Ovary (tissue), 9 donors: ENCODE data around the gene NOL6. TPM values are rescaled to one million over a fixed set of nuclear protein-coding genes. Genes with fewer than 3 reads are reported as not detected.

ENCODE experiments used
- DNase-seq, 5 donors: peaks; one replicate each; pipeline ENCODE4 v3.0.0-alpha.2; 2019 to 2020
- H3K27ac ChIP-seq, 2 donors: fragments of 200-600 bp; one replicate each; pipeline versions ENCODE4 v1.5.1 to v1.8.0; 2019 to 2022
- H3K27me3 ChIP-seq: fragments of 200-600 bp; one replicate; pipeline ENCODE4 v1.8.0; 2022
- H3K36me3 ChIP-seq: fragments of 200-600 bp; sonication (generic); one replicate; pipeline ENCODE4 v1.5.1; 2019
- H3K4me1 ChIP-seq: one replicate; pipeline ENCODE4 v1.8.1; 2013; ENCODE audit warnings: mild to moderate bottlenecking, moderate library complexity; ENCODE audit not compliant: insufficient read depth
- H3K4me3 ChIP-seq: fragments of 200-600 bp; sonication (generic); one replicate; pipeline ENCODE4 v1.5.1; 2017
- H3K9me3 ChIP-seq, 2 donors: fragments of 200-600 bp in 1 of 2; sonication (generic) in 1 of 2; one replicate each; pipeline versions ENCODE4 v1.5.1 to v1.8.1; 2013 to 2019; ENCODE audit warnings: mild to moderate bottlenecking in 1 of 2, moderate library complexity in 1 of 2
- CTCF ChIP-seq, 3 donors: fragments of 450-650 bp in 2 of 3; fragments of 200-600 bp in 1 of 3; IDR thresholded peaks; one replicate each; pipeline versions ENCODE4 v1.5.1 to v1.8.0; 2016 to 2022; ENCODE audit warnings: antibody characterized with exemption in 3 of 3, mild to moderate bottlenecking in 1 of 3
- EP300 ChIP-seq: sonication (generic); formaldehyde crosslinking; IDR thresholded peaks from one replicate; pipeline ENCODE4 v1.6.1; 2017; ENCODE audit warnings: antibody characterized with exemption
- POLR2A ChIP-seq: fragments of 450-650 bp; IDR thresholded peaks from one replicate; pipeline ENCODE4 v1.6.1; 2017; ENCODE audit warnings: antibody characterized with exemption, mild to moderate bottlenecking, moderate library complexity
- WGBS, 3 donors: extraction: QIAGEN DNeasy Blood & Tissue Kit in 1 of 3; methylation state at CpG; one replicate each; pipeline versions ENCODE4 v1.1.5 to v1.1.7; 2013 to 2017; 5-methylcytosine and 5-hydroxymethylcytosine counted together
- intact Hi-C, 4 donors: fragments of 100-400 bp; cut with DNase I; formaldehyde crosslinking; loops; one replicate each; pipeline versions ENCODE4 v1.11.0 to v1.15.1; 2022 to 2023
- polyA plus RNA-seq, 2 donors: library from polyadenylated mRNA; stranded (reverse); fragments of 200-250 nt in 1 of 2; fragments of 350-450 nt in 1 of 2; fragmentation: Illumina TruSeq in 1 of 2; extraction: RNeasy Lipid Tissue Mini Kit (QIAGEN cat#74804) in 1 of 2; gene quantifications; one replicate each; pipeline ENCODE4 v1.2.3, GENCODE V29; 2013 to 2014
- total RNA-seq, 7 donors: library from RNA; depleted of rRNA in 2 of 7; stranded (reverse); fragments of >200 nt in 2 of 7; fragmentation: NEBNext Ultra II Directional in 3 of 7; extraction: Animal tissue kit (Norgen Biotek cat#: 25700) in 3 of 7; gene quantifications; one replicate each; pipeline versions ENCODE4 v1.1.0 to v1.2.4, GENCODE V29; 2016 to 2023
- donor health status: DM: no; HTN: no; CAD: no; lungs with moderate emphysema.
- donor health status: DM: no; HTN: no; CAD: no.
- donor health status: Bipolar disorder and iron deficiency.
- donor health status: DM: yes; HTN: yes; CAD: no.
- donor health status: DM: no; HTN: no; CAD: no.
- donor health status: DM: yes; HTN: yes; CAD: no.

NOL6 gene
- total and polyA plus RNA-seq, 9 donors = 11.7 to 50.5 (median 25.0) TPM

DNA sequence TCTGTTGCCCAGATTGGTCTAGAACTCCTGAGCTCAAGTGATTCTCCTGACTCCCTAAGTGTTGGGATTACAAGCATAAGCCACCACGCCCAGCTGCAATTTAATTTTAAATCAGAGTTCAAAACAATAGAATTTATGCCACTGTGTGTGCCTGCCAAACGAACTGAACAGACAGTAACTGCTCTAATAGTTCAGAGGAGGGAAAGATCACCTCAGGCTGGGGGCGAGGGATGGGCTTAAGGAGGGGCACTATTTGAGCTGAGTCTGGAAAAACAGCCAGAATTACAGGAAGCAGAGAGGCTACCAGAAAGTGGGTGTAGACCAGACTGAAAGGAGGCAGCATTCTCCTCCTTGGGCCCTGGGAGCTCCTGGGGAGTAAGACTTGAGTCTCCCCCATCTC lies 12.2 kb downstream of the NOL6 start:
- no peak for DNase-seq
- Histone ChIP-seq H3K4me1 (no peaks in the 10 kb centered on the region), H3K9me3 (no peaks in the 10 kb centered on the region), H3K27me3 (no peaks in the 10 kb centered on the region), H3K4me3 (no peak overlapping the region), H3K36me3 (no peaks in the 10 kb centered on the region), H3K27ac (no peak overlapping the region)
- TF ChIP-seq EP300 = no peak
- TF ChIP-seq CTCF (IDR thresholded peaks at IDR 0.05) = no peak
- no peak for TF ChIP-seq POLR2A
- intact Hi-C loops = loop anchor here in 1 of 4 donors (10.0 kb wide), 2 partner anchors 87 to 177 kb away; no protein-coding TSS in a partner anchor
- 51 to 61% (median 56%) methylated on average over 3 of the region's 3 CpGs for WGBS, 3 donors

DNA sequence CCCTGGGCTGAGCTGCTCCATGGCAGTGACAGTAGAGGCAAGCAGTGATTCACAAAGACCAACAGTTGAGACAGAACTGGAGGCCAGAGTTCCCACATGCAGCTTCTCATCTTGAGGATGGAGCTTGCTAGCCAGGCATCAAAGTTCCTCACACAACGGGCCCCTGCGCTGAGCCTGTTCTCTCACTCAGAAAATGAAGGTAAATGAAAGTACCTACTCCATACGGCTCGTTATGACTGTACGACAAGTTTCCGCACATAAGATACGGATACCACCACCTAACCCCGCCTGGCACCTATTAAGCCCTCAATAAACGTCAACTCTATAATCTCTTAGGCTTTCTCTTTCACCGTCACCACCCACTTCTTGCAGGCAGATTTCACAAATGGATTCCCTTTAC lies 12.9 kb downstream of the NOL6 start:
- Histone ChIP-seq H3K36me3 (no peaks in the 10 kb centered on the region), H3K4me3 (no peak overlapping the region), H3K27ac (no peak overlapping the region), H3K9me3 (no peaks in the 10 kb centered on the region), H3K27me3 (no peaks in the 10 kb centered on the region), H3K4me1 (no peaks in the 10 kb centered on the region)
- intact Hi-C loops = loop anchor here in 1 of 4 donors (10.0 kb wide), 2 partner anchors 86 to 176 kb away; no protein-coding TSS in a partner anchor
- 83 to 89% (median 84%) methylated on average over 10 of the region's 10 CpGs for WGBS, 3 donors
- DNase-seq = no peak
- TF ChIP-seq CTCF (IDR thresholded peaks at IDR 0.05) (no peak), EP300 (no peak), POLR2A (no peak)

DNA sequence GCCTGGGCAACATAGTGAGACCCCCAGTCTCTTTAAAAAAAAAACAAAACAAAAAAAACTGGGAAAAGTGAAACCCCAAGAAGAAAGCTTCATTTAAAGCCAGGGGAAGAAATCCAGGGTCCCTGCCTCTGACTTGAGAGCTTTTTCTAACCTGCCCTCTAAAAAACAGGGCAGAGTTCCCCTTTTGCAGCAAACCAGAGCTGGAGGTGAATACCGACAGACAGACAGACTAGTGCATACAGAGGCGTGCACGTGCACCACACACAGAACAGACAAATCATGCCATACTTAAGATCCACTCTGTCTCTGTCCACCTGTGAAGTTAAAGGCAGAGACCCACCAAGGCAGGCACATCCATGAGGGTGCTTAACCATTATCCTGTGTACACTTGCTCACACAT lies 14.6 kb downstream of the NOL6 start:
- no peaks in the 10 kb centered on the region for H3K9me3 ChIP-seq
- no peak for DNase-seq
- H3K4me1 ChIP-seq = no peaks in the 10 kb centered on the region
- intact Hi-C loops = no loop called here
- no peak for TF ChIP-seq POLR2A
- TF ChIP-seq CTCF (IDR thresholded peaks at IDR 0.05) = no peak
- TF ChIP-seq EP300 = no peak
- no peak overlapping the region for H3K27ac ChIP-seq
- no peaks in the 10 kb centered on the region for H3K36me3 ChIP-seq
- no peaks in the 10 kb centered on the region for H3K27me3 ChIP-seq
- no peak overlapping the region for H3K4me3 ChIP-seq
- WGBS, 3 donors = 72 to 83% (median 73%) methylated on average over 3 of the region's 3 CpGs

GRCh38 chr9:33458444-33458843 lies 15.3 kb downstream of the NOL6 start:
- intact Hi-C loops = no loop called here
- Histone ChIP-seq H3K9me3 (no peaks in the 10 kb centered on the region), H3K27ac (no peak overlapping the region), H3K4me3 (no peak overlapping the region), H3K36me3 (no peaks in the 10 kb centered on the region), H3K4me1 (no peaks in the 10 kb centered on the region), H3K27me3 (no peaks in the 10 kb centered on the region)
- no peak for DNase-seq
- TF ChIP-seq POLR2A (no peak), EP300 (no peak), CTCF (IDR thresholded peaks at IDR 0.05) (no peak)
- WGBS, 3 donors = 28 to 44% (median 32%) methylated on average over 4 of the region's 4 CpGs
